ENCODE measurements around the gene ANO10. TPM values are rescaled to one million over a fixed set of nuclear protein-coding genes. Genes with fewer than 3 reads are reported as not detected.

ANO10 gene
- total RNA-seq, 1 donor from 2014 or later, result 56.9 TPM

GRCh38 chr3:43365601-43366305, 256.1 kb downstream of the ANO10 start:
- Mint-ChIP-seq H3K4me3 (ENCODE audit: unreplicated experiment) (no peak overlapping the region), H3K9me3 (ENCODE audit: low read depth) (no peaks in the 10 kb centered on the region), H3K36me3 (ENCODE audit: low read depth) (peaks cover 8% of the 10 kb centered on the region), H3K27ac (ENCODE audit: unreplicated experiment) (no peak overlapping the region), H3K27me3 (ENCODE audit: low read depth) (no peaks in the 10 kb centered on the region), H3K4me1 (ENCODE audit: low read depth) (peaks cover 5% of the 10 kb centered on the region)
- DNase-seq (ENCODE audit: low spot score), result no peak
- TF ChIP-seq CTCF (IDR thresholded peaks at IDR 0.05), result no peak

GRCh38 chr3:43364926-43365325, 256.9 kb downstream of the ANO10 start:
- no peaks in the 10 kb centered on the region for H3K27me3 Mint-ChIP-seq (ENCODE audit: low read depth)
- DNase-seq (ENCODE audit: low spot score), result no peak

GRCh38 chr3:43364494-43364893, 257.3 kb downstream of the ANO10 start:
- H3K36me3 Mint-ChIP-seq (ENCODE audit: low read depth), result peaks cover 8% of the 10 kb centered on the region
- H3K4me3 Mint-ChIP-seq (ENCODE audit: unreplicated experiment), result no peak overlapping the region
- no peaks in the 10 kb centered on the region for H3K9me3 Mint-ChIP-seq (ENCODE audit: low read depth)
- DNase-seq (ENCODE audit: low spot score), result no peak
- H3K4me1 Mint-ChIP-seq (ENCODE audit: low read depth), result peaks cover 5% of the 10 kb centered on the region
- no peak overlapping the region for H3K27ac Mint-ChIP-seq (ENCODE audit: unreplicated experiment)
- TF ChIP-seq CTCF (IDR thresholded peaks at IDR 0.05), result no peak
- no peaks in the 10 kb centered on the region for H3K27me3 Mint-ChIP-seq (ENCODE audit: low read depth)

More at GRCh38 chr3:43364926-43365325, 256.9 kb downstream of the ANO10 start:
- TF ChIP-seq CTCF (IDR thresholded peaks at IDR 0.05), result no peak
- Mint-ChIP-seq H3K4me1 (ENCODE audit: low read depth) (peaks cover 5% of the 10 kb centered on the region), H3K4me3 (ENCODE audit: unreplicated experiment) (no peak overlapping the region), H3K9me3 (ENCODE audit: low read depth) (no peaks in the 10 kb centered on the region), H3K27ac (ENCODE audit: unreplicated experiment) (no peak overlapping the region), H3K36me3 (ENCODE audit: low read depth) (peaks cover 8% of the 10 kb centered on the region)

GRCh38 chr3:43363621-43364266, 258.1 kb downstream of the ANO10 start:
- Mint-ChIP-seq H3K9me3 (ENCODE audit: low read depth) (no peaks in the 10 kb centered on the region), H3K36me3 (ENCODE audit: low read depth) (peaks cover 8% of the 10 kb centered on the region)
- no peak for TF ChIP-seq CTCF (IDR thresholded peaks at IDR 0.05)

GRCh38 chr3:43362961-43363360, 258.9 kb downstream of the ANO10 start:
- Mint-ChIP-seq H3K9me3 (ENCODE audit: low read depth) (peaks cover 5% of the 10 kb centered on the region), H3K4me3 (ENCODE audit: unreplicated experiment) (no peak overlapping the region), H3K4me1 (ENCODE audit: low read depth) (peaks cover 5% of the 10 kb centered on the region), H3K27me3 (ENCODE audit: low read depth) (no peaks in the 10 kb centered on the region), H3K27ac (ENCODE audit: unreplicated experiment) (no peak overlapping the region), H3K36me3 (ENCODE audit: low read depth) (peaks cover 8% of the 10 kb centered on the region)
- TF ChIP-seq CTCF (IDR thresholded peaks at IDR 0.05), result no peak
- DNase-seq (ENCODE audit: low spot score), result no peak

More at GRCh38 chr3:43363621-43364266, 258.1 kb downstream of the ANO10 start:
- Mint-ChIP-seq H3K4me3 (ENCODE audit: unreplicated experiment) (no peak overlapping the region), H3K27ac (ENCODE audit: unreplicated experiment) (no peak overlapping the region), H3K4me1 (ENCODE audit: low read depth) (peaks cover 5% of the 10 kb centered on the region), H3K27me3 (ENCODE audit: low read depth) (no peaks in the 10 kb centered on the region)
- DNase-seq (ENCODE audit: low spot score), result no peak
